Hindlimb muscle (tissue), 1 donor: Measurements from ENCODE around the gene TSPEAR. TPM values are rescaled to one million over a fixed set of nuclear protein-coding genes. Genes with fewer than 3 reads are reported as not detected.

Experiments used
- DNase-seq: peaks from one replicate; pipeline ENCODE4 v3.0.0-alpha.2; 2013
- polyA plus RNA-seq: library from polyadenylated mRNA; unstranded; fragments of 120-200 nt; gene quantifications from one replicate; pipeline ENCODE4 v1.2.1, GENCODE V29; 2013; ENCODE audit not compliant: insufficient read length

TSPEAR gene
- polyA plus RNA-seq, 1 donor: 0.14 TPM

GRCh38 chr21:44718571-44718970 lies 7.2 kb upstream of the TSPEAR start:
- DNase-seq: no peak

GRCh38 chr21:44718093-44718492 lies 6.7 kb upstream of the TSPEAR start:
- no peak for DNase-seq

- DNase-seq: no peak
Observed at GRCh38 chr21:44716984-44717383, 5.6 kb upstream of the TSPEAR start.

- no peak for DNase-seq
Observed at GRCh38 chr21:44714905-44715304, 3.5 kb upstream of the TSPEAR start.

GRCh38 chr21:44713846-44714245 lies 2.5 kb upstream of the TSPEAR start:
- DNase-seq: no peak

- DNase-seq: no peak
Observed at GRCh38 chr21:44713130-44713529, 1.8 kb upstream of the TSPEAR start.

GRCh38 chr21:44712203-44713028 lies 1.0 kb upstream of the TSPEAR start:
- no peak for DNase-seq

GRCh38 chr21:44710756-44711326 lies 531 bp downstream of the TSPEAR start:
- no peak for DNase-seq

GRCh38 chr21:44710294-44710665 lies 1.1 kb downstream of the TSPEAR start:
- no peak for DNase-seq

- no peak for DNase-seq
Observed at GRCh38 chr21:44709426-44710293, 1.7 kb downstream of the TSPEAR start.

- no peak for DNase-seq
Observed at GRCh38 chr21:44708866-44709425, 2.4 kb downstream of the TSPEAR start.

GRCh38 chr21:44708213-44708865 lies 3.0 kb downstream of the TSPEAR start:
- DNase-seq: no peak

- no peak for DNase-seq
Observed at GRCh38 chr21:44706706-44707581, 4.4 kb downstream of the TSPEAR start.

- no peak for DNase-seq
Observed at GRCh38 chr21:44706026-44706705, 5.2 kb downstream of the TSPEAR start.

- DNase-seq: no peak
Observed at GRCh38 chr21:44704636-44705001, 6.8 kb downstream of the TSPEAR start.

GRCh38 chr21:44703731-44704635 lies 7.4 kb downstream of the TSPEAR start:
- DNase-seq: no peak

GRCh38 chr21:44702973-44703730 lies 8.2 kb downstream of the TSPEAR start:
- DNase-seq: no peak

- no peak for DNase-seq
Observed at GRCh38 chr21:44702111-44702972, 9.0 kb downstream of the TSPEAR start.
